WTC11 (cell line): ENCODE measurements around the gene SCNN1A. TPM values are rescaled to one million over a fixed set of nuclear protein-coding genes. Genes with fewer than 3 reads are reported as not detected.
A peak's percentile ranks its signal among the peaks of the same experiment; 100 is the strongest.

Experiments
- ATAC-seq: fragments of 200-7000 bp; cut with Tn5 transposase; 2 replicates; pipeline ENCODE4 v1.10.0; 2021; ENCODE audit warnings: mild to moderate bottlenecking, moderate library complexity
- CTCF ChIA-PET: fragments of 300-600 bp; sonication (Branson Sonifier 250); formaldehyde crosslinking; loops from one replicate; lab custom pipeline; 2021; ENCODE audit warnings: antibody characterized with exemption; lab: Charles Lee
- POLR2A ChIA-PET: fragments of 350-600 bp; sonication (Branson Sonifier 250); formaldehyde crosslinking; loops from one replicate; lab custom pipeline; 2021; ENCODE audit warnings: antibody characterized with exemption; lab: Charles Lee
- DNase-seq: peaks from one replicate; pipeline ENCODE4 v3.0.0; 2021; ENCODE audit warnings: low spot score
- H3K27ac Mint-ChIP-seq: 2 replicates; pipeline ENCODE4 v1.8.0; 2021; ENCODE audit warnings: mixed read lengths
- H3K27me3 Mint-ChIP-seq: 2 replicates; pipeline ENCODE4 v1.8.0; 2021; ENCODE audit warnings: low read depth, mild to moderate bottlenecking, moderate library complexity, mixed read lengths
- H3K36me3 Mint-ChIP-seq: 2 replicates; pipeline ENCODE4 v1.8.0; 2021; ENCODE audit warnings: mixed read lengths
- H3K4me1 Mint-ChIP-seq: 2 replicates; pipeline ENCODE4 v1.8.0; 2022; ENCODE audit warnings: mixed read lengths
- H3K4me3 Mint-ChIP-seq: 2 replicates; pipeline ENCODE4 v1.8.0; 2021; ENCODE audit warnings: mild to moderate bottlenecking, moderate library complexity, mixed read lengths
- H3K9me3 Mint-ChIP-seq: 2 replicates; pipeline ENCODE4 v1.8.0; 2021; ENCODE audit warnings: mixed read lengths
- ATF1 ChIP-seq: sonication (generic); formaldehyde crosslinking; IDR thresholded peaks from 2 replicates; pipeline ENCODE4 v1.8.1; 2023; ENCODE audit warnings: mild to moderate bottlenecking, moderate library complexity, missing genetic modification reagents
- EMX1 ChIP-seq: fragments of 250-450 bp; sonication (Bioruptor Pico); IDR thresholded peaks from 2 replicates; pipeline ENCODE4 v1.8.0; 2021; ENCODE audit warnings: mild to moderate bottlenecking
- GTF2I ChIP-seq: fragments of 250-450 bp; sonication (Bioruptor Pico); conservative IDR thresholded peaks from 2 replicates; pipeline ENCODE4 v1.4.0; 2021; ENCODE audit warnings: mild to moderate bottlenecking
- JAZF1 ChIP-seq: fragments of 250-450 bp; sonication (Bioruptor Pico); IDR thresholded peaks from 2 replicates; pipeline ENCODE4 v1.9.0; 2021; ENCODE audit warnings: moderate library complexity, mild to moderate bottlenecking, inconsistent platforms
- NFATC4 ChIP-seq: fragments of 250-450 bp; sonication (Bioruptor Pico); IDR thresholded peaks from 2 replicates; pipeline ENCODE4 v1.9.0; 2021; ENCODE audit warnings: mild to moderate bottlenecking
- NFYB ChIP-seq: sonication (generic); formaldehyde crosslinking; conservative IDR thresholded peaks from 2 replicates; pipeline ENCODE4 v1.8.0; 2022; ENCODE audit warnings: low read depth, missing genetic modification reagents
- SOX15 ChIP-seq: fragments of 250-450 bp; sonication (Bioruptor Pico); IDR thresholded peaks from 2 replicates; pipeline ENCODE4 v1.9.0; 2021; ENCODE audit warnings: mild to moderate bottlenecking
- TEAD1 ChIP-seq: sonication (generic); formaldehyde crosslinking; IDR thresholded peaks from 2 replicates; pipeline ENCODE4 v1.8.0; 2022; ENCODE audit warnings: mild to moderate bottlenecking, missing genetic modification reagents
- TP53 ChIP-seq: sonication (generic); formaldehyde crosslinking; IDR thresholded peaks from 2 replicates; pipeline ENCODE4 v1.8.1; 2023; ENCODE audit warnings: mild to moderate bottlenecking, missing genetic modification reagents
- ZNF138 ChIP-seq: sonication (generic); formaldehyde crosslinking; conservative IDR thresholded peaks from 2 replicates; pipeline ENCODE4 v1.8.1; 2022; ENCODE audit warnings: mild to moderate bottlenecking, moderate library complexity, missing genetic modification reagents
- ZNF396 ChIP-seq: fragments of 250-450 bp; sonication (Bioruptor Pico); IDR thresholded peaks from 2 replicates; pipeline ENCODE4 v1.8.0; 2021; ENCODE audit warnings: mild to moderate bottlenecking, moderate library complexity, borderline replicate concordance
- ZNF416 ChIP-seq: fragments of 250-450 bp; sonication (Bioruptor Pico); IDR thresholded peaks from 2 replicates; pipeline ENCODE4 v1.9.0; 2021; ENCODE audit warnings: mild to moderate bottlenecking, inconsistent platforms
- total RNA-seq: library from RNA; stranded (reverse); gene quantifications from 3 replicates; pipeline ENCODE4 v1.2.3, GENCODE V29; 2021
- TF ChIP-seq, protein P1 (sequence below): sonication (generic); formaldehyde crosslinking; IDR thresholded peaks from 2 replicates; pipeline ENCODE4 v1.8.0; 2023; ENCODE audit warnings: mild to moderate bottlenecking, missing genetic modification reagents
- TF ChIP-seq, protein P2 (sequence below): fragments of 250-450 bp; sonication (Bioruptor Pico); IDR thresholded peaks from 2 replicates; pipeline ENCODE4 v1.9.0; 2021; ENCODE audit warnings: mild to moderate bottlenecking, borderline replicate concordance
- TF ChIP-seq, protein P3 (sequence below): sonication (generic); formaldehyde crosslinking; IDR thresholded peaks from 2 replicates; pipeline ENCODE4 v1.8.1; 2023; ENCODE audit warnings: mild to moderate bottlenecking, missing genetic modification reagents, borderline replicate concordance
- TF ChIP-seq, protein P4 (sequence below): sonication (generic); formaldehyde crosslinking; IDR thresholded peaks from 2 replicates; pipeline ENCODE4 v1.8.1; 2023; ENCODE audit warnings: mild to moderate bottlenecking, missing genetic modification reagents

SCNN1A gene
- total RNA-seq, 1 experiment from 2014 or later: 100 TPM

DNA sequence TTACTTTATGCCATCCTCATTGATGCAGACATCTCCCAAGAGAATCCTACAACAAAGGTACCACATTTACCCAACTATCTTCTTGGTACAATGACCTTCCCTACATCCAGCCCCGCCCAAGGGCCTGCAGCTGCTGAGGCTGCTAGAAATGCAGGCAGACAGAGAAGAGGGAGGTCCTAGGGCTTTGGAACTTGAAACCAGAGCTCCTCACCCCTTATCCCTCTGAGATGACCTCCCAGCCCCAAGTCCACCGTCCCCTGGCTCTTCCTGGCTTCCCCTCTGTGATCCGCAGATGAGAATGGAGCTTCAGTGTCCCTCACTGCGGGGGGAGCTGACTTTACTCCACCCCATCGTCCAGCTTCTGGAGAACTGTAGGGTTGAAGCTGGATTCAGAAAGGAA, 31.8 kb downstream of the SCNN1A start:
- Mint-ChIP-seq H3K4me1 (peaks cover 34% of the 10 kb centered on the region), H3K36me3 (peaks cover 15% of the 10 kb centered on the region), H3K27ac (peak overlapping the region; percentile 89), H3K4me3 (no peak overlapping the region), H3K9me3 (no peaks in the 10 kb centered on the region), H3K27me3 (no peaks in the 10 kb centered on the region)
- no peak for TF ChIP-seq NFYB (CRISPR knock-in tag)
- no peak for TF ChIP-seq JAZF1 (CRISPR knock-in tag)
- no peak for TF ChIP-seq SOX15
- TF ChIP-seq EMX1 (CRISPR knock-in tag): no peak
- TF ChIP-seq, protein P1, sequence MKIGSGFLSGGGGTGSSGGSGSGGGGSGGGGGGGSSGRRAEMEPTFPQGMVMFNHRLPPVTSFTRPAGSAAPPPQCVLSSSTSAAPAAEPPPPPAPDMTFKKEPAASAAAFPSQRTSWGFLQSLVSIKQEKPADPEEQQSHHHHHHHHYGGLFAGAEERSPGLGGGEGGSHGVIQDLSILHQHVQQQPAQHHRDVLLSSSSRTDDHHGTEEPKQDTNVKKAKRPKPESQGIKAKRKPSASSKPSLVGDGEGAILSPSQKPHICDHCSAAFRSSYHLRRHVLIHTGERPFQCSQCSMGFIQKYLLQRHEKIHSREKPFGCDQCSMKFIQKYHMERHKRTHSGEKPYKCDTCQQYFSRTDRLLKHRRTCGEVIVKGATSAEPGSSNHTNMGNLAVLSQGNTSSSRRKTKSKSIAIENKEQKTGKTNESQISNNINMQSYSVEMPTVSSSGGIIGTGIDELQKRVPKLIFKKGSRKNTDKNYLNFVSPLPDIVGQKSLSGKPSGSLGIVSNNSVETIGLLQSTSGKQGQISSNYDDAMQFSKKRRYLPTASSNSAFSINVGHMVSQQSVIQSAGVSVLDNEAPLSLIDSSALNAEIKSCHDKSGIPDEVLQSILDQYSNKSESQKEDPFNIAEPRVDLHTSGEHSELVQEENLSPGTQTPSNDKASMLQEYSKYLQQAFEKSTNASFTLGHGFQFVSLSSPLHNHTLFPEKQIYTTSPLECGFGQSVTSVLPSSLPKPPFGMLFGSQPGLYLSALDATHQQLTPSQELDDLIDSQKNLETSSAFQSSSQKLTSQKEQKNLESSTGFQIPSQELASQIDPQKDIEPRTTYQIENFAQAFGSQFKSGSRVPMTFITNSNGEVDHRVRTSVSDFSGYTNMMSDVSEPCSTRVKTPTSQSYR (CRISPR knock-in tag): no peak
- TF ChIP-seq TP53 (CRISPR knock-in tag): no peak
- TF ChIP-seq, protein P2, sequence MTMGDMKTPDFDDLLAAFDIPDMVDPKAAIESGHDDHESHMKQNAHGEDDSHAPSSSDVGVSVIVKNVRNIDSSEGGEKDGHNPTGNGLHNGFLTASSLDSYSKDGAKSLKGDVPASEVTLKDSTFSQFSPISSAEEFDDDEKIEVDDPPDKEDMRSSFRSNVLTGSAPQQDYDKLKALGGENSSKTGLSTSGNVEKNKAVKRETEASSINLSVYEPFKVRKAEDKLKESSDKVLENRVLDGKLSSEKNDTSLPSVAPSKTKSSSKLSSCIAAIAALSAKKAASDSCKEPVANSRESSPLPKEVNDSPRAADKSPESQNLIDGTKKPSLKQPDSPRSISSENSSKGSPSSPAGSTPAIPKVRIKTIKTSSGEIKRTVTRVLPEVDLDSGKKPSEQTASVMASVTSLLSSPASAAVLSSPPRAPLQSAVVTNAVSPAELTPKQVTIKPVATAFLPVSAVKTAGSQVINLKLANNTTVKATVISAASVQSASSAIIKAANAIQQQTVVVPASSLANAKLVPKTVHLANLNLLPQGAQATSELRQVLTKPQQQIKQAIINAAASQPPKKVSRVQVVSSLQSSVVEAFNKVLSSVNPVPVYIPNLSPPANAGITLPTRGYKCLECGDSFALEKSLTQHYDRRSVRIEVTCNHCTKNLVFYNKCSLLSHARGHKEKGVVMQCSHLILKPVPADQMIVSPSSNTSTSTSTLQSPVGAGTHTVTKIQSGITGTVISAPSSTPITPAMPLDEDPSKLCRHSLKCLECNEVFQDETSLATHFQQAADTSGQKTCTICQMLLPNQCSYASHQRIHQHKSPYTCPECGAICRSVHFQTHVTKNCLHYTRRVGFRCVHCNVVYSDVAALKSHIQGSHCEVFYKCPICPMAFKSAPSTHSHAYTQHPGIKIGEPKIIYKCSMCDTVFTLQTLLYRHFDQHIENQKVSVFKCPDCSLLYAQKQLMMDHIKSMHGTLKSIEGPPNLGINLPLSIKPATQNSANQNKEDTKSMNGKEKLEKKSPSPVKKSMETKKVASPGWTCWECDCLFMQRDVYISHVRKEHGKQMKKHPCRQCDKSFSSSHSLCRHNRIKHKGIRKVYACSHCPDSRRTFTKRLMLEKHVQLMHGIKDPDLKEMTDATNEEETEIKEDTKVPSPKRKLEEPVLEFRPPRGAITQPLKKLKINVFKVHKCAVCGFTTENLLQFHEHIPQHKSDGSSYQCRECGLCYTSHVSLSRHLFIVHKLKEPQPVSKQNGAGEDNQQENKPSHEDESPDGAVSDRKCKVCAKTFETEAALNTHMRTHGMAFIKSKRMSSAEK (CRISPR knock-in tag): no peak
- TF ChIP-seq ATF1: no peak
- no peak for TF ChIP-seq GTF2I (CRISPR knock-in tag)
- TF ChIP-seq ZNF416 (CRISPR knock-in tag): no peak
- TF ChIP-seq, protein P3, sequence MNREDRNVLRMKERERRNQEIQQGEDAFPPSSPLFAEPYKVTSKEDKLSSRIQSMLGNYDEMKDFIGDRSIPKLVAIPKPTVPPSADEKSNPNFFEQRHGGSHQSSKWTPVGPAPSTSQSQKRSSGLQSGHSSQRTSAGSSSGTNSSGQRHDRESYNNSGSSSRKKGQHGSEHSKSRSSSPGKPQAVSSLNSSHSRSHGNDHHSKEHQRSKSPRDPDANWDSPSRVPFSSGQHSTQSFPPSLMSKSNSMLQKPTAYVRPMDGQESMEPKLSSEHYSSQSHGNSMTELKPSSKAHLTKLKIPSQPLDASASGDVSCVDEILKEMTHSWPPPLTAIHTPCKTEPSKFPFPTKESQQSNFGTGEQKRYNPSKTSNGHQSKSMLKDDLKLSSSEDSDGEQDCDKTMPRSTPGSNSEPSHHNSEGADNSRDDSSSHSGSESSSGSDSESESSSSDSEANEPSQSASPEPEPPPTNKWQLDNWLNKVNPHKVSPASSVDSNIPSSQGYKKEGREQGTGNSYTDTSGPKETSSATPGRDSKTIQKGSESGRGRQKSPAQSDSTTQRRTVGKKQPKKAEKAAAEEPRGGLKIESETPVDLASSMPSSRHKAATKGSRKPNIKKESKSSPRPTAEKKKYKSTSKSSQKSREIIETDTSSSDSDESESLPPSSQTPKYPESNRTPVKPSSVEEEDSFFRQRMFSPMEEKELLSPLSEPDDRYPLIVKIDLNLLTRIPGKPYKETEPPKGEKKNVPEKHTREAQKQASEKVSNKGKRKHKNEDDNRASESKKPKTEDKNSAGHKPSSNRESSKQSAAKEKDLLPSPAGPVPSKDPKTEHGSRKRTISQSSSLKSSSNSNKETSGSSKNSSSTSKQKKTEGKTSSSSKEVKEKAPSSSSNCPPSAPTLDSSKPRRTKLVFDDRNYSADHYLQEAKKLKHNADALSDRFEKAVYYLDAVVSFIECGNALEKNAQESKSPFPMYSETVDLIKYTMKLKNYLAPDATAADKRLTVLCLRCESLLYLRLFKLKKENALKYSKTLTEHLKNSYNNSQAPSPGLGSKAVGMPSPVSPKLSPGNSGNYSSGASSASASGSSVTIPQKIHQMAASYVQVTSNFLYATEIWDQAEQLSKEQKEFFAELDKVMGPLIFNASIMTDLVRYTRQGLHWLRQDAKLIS (CRISPR knock-in tag): no peak
- TF ChIP-seq, protein P4, sequence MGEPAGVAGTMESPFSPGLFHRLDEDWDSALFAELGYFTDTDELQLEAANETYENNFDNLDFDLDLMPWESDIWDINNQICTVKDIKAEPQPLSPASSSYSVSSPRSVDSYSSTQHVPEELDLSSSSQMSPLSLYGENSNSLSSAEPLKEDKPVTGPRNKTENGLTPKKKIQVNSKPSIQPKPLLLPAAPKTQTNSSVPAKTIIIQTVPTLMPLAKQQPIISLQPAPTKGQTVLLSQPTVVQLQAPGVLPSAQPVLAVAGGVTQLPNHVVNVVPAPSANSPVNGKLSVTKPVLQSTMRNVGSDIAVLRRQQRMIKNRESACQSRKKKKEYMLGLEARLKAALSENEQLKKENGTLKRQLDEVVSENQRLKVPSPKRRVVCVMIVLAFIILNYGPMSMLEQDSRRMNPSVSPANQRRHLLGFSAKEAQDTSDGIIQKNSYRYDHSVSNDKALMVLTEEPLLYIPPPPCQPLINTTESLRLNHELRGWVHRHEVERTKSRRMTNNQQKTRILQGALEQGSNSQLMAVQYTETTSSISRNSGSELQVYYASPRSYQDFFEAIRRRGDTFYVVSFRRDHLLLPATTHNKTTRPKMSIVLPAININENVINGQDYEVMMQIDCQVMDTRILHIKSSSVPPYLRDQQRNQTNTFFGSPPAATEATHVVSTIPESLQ (CRISPR knock-in tag): no peak
- TF ChIP-seq TEAD1 (CRISPR knock-in tag): no peak
- TF ChIP-seq ZNF396 (CRISPR knock-in tag): no peak
- TF ChIP-seq ZNF138 (CRISPR knock-in tag): no peak
- no peak for TF ChIP-seq NFATC4 (CRISPR knock-in tag)
- POLR2A ChIA-PET: interaction anchor here (0.7 to 1.2 kb wide), 5 partner anchors 9 to 127 kb away, joined by 3 to 6 read pairs (median 4); partner anchors contain the start of gene VAMP1
- DNase-seq (no peak), ATAC-seq (peak; percentile 3; the same call in 1 of the 2 replicates)
- CTCF ChIA-PET: interaction anchor here (1.1 to 1.7 kb wide), 5 partner anchors 12 to 194 kb away, joined by 3 to 14 read pairs (median 5); no protein-coding TSS in a partner anchor
